Activated effector memory CD4-positive, alpha-beta T cell treated with Interleukin-2 at 50 U/mL for 16 hours (primary cell): ENCODE results near the gene ARHGAP36.

ENCODE experiments used
- DNase-seq: peaks from one replicate; pipeline ENCODE4 v3.0.0-alpha.2; 2020

Gene ARHGAP36, protein sequence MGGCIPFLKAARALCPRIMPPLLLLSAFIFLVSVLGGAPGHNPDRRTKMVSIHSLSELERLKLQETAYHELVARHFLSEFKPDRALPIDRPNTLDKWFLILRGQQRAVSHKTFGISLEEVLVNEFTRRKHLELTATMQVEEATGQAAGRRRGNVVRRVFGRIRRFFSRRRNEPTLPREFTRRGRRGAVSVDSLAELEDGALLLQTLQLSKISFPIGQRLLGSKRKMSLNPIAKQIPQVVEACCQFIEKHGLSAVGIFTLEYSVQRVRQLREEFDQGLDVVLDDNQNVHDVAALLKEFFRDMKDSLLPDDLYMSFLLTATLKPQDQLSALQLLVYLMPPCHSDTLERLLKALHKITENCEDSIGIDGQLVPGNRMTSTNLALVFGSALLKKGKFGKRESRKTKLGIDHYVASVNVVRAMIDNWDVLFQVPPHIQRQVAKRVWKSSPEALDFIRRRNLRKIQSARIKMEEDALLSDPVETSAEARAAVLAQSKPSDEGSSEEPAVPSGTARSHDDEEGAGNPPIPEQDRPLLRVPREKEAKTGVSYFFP

DNA sequence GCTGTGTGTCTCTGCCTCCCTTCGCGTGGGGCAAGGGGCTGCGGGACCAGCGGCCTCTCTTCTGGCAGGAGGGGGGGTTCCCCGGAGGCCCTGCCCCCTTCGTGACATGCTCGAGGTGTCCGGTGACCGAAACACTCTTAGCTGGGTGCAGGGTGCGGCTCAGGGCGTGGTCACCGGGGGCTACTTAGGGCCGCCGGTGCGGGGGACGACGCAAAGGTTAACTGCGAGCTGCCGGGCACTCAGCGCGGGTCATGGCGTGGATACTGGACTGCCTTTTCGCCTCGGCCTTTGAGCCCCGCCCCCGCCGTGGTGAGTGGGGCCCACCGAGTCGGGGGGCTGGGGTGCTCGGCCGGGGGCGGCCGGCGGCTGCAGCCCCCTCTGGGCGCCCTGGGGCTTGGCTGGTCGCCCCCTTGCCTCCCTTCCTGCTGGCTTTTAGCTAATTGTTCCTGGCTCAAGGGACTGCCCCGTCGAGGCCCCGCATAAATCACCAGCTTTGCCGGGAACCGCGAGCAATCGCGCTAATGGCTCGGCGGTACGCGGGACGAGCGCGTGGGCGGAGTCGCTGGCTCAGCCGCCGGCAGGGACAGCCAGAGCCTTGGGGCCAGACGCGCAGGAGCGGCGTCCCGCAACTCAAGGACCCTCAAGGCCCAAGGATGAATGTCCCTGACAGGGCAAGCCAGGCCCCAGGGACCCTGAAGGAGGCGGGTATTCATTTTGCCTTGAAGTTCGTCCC is at the start of gene ARHGAP36:
Gene ARHGAP36, plus strand, starts transcription at position 211 of the 733 bp plus-strand sequence. CDS start 23,320 bp downstream, outside the sequence.
- DNase-seq: no peak

DNA sequence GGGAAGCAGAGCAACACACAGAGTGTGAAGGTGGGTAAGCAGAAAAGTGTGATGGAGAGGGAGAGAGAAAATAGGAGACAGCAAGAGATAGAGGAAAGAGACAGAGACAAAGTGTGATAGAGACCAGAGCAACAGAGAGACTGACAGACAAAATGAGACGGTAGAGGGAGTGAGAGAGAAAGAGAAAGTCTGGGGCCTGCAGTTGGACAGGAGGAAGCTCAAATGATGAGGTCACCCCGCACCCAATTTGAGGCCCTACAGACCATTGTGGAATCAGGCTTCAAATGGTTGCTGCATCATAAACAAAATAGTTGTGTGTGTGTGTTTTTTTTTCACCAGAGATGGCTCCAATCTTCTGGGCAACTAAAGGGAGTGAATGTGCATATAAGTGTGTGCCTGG is 48.0 kb upstream of the ARHGAP36 start:
- DNase-seq: no peak

DNA sequence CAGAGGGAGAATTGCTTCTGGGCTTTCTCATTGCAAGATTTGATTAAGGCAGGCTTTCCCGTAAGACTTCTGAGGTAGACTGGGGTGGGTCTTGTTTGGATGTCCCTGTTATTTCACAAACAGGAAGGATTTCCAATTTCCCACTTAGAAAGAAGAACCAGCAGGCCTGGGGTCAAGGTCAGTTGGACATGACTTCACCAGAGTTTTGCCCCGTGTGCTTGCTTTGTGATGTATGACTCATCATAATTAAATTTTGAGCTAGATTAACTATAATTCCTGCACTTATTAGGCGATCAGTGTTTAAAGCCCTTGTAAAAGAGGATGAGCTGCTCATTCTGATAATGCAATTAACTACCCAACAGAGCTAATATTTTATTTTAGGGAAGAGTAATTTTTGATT is 32.8 kb upstream of the ARHGAP36 start:
- no peak for DNase-seq

DNA sequence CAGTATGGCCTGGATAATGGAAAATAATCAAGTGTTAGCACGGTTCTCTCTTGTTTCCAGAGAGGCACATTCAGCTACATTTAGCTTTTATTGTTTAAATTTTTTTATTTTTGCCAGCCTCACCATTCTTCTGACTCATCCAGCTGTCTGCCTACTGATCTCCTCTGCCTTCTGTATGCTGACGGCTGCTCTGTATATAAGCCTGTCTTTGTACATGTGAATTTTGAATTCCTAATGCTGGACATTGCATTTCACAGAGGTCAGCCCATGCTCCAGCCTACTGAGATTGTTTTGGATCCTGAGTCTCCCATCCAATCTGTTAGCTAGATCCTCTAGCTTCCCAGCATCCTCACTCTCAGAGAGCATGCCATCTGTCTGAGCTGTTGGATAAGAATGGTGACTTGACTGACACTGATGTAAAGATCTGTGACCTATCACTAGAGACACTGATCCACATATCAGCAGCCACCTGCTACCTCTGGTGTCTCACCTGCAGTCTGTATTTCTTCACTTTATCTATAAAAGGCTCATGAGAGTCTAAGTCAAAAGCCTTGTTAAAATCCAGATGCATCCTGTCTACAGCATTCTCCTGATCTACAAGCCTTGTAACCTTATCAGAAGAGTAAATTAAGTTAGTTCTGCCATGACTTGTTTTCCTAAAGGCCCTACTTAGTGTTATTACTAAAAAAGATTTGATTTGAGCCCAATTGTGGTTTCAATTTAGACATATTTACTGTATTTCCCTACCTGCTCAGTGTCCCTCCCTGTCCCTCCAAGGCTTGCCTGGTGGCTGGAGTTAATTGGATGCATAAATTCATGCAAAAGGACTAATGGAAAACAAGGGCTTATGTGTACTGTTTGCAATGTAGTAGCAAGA is 25.6 kb upstream of the ARHGAP36 start:
- no peak for DNase-seq

DNA sequence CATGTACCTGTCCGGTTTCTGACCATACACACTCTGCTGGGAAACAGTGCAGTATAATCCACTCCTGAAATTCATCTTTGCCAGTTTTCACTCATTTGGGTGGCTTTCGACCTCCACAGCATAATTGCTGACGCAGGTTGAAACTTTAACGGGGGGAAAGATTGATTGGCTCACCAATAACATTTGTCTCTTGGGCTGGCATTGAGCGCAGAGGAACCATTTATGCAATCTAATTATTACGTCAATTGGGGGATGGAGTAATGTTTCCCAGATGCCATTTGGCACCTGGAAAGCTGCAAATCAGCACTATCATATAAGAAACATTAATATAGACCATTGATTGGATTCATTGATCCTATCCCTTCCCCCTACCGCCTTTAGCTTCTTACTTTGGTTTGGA is 24.1 kb upstream of the ARHGAP36 start:
- DNase-seq: no peak

DNA sequence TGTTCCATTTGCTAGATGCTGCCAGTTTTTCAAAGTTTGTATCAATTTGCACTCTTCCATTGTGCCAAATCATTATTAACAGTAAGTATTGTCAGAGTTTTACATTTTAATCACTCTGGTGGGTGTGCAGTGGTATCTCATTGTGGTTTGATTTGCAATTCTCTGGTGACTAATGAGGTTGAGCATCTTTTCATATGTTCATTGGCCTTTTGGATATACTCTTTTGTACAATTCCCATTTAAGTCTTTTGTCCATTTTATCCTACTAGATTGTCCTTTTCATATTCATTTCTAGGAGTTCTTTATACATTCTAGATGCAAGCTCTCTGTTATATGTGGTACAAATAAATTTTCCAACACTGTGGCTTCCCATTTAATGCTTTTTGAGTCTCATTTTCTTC is 17.4 kb upstream of the ARHGAP36 start:
- no peak for DNase-seq

DNA sequence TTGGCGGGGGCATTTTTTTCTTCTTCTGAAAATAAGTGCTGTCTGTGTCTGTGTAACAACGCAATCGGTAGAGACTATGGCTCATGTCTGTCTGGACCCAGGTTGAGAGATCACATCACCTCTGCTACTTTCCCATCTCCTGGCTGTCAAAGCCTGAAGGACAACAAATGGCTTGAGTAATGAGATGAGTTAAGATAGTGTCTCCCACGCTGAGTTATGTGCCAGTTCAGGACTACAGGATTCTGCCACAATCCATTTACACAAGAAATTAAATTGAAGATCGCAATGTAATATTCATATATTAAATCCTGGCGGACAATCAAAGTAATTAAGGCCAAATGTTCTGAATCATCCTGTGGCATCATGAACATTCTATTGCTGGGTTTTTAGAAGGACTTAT is 16.5 kb upstream of the ARHGAP36 start:
- DNase-seq: no peak

DNA sequence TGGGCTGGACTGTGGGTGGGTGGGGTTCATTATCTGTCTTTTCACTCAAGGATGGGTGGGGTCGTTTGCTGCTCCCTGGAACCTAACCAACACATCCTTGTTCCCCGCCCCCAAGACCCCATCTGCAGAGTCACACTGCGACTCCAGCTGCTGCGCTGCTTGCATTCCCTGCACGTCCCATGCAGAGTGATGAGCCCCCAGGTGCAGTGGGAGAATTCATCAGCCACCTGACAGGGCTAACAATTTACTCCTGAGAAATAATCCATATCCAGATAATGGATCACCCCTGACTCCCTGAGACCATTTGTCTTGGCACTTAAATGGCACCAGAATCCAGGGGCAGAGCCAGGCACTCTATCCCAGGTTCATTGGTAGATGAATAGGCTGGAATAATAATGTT is 12.4 kb upstream of the ARHGAP36 start:
- no peak for DNase-seq

DNA sequence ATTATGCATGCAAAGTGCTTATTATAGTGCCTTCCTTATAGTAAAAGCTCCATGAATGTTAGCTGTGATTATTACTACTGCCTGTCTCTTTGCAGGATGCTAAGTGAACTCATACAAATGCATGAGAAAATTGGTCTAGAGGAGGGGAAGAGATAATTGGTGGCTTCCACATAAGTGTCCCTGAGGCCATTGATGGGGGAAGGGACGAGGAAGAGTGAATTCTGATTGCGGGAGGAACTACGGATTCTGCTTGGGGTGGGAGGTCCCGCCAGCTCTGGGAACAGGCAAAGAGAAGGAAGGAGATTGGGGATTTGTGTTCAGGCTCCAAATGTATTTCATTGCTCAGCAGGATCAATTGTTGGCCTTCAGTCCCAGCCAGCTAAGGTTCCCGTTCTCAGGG is 11.6 kb upstream of the ARHGAP36 start:
- DNase-seq: no peak

DNA sequence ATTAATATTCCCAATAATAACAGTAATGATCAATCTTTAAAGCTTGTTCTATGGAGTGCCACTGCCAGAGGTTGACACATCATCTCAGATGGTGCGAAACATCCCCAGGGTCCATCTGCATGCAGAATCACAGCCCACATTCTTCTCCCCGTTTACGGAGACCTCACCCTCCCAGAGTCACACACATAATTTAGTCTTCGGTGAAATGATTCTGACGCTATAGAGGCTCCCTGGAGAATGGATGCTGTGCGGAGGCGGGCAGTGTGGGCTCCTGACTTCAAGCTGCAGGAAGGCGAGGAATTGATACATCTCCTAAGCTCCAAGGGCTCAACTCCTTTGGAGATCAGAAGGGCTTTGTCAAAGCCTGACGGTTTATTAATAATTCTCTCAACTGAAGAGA is 11.0 kb upstream of the ARHGAP36 start:
- no peak for DNase-seq

DNA sequence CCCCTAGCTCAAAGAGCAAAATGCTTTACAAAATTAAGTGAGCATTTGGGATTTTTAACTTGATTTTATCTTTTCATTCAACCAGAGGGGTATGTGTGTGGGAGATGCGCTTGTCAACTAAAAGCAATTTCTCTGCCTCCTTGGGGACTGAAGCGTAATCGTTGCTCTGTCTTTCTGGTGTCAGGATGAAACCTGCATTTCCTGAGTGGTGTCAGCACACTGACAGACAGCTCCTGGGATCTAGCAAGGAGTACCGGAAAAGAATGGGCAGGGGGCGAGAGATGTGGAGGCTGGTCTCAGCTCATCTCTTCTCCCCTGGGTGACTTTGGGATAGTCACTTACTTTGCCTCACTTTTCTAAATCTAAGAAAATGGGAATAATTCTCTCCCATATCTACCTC is 5.1 kb upstream of the ARHGAP36 start:
- no peak for DNase-seq

DNA sequence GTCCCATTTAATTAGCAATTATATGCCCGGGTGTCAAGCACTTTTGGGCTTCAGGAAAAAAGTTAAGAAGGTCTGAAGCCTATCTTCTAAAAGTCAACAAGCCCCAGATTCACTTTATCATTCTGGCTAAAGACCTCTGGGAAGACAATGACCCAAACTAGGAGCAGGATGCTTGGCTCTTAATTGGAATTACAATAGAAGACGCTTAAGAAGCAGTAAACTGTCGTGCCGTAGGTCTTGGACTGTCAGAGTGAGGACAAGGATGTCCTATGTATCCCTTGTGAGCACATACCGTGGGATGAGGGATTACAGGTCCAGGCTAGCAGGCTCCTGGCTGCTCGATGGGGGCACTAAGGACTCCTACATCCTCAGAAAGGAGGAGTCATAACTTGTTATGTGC is 3.2 kb upstream of the ARHGAP36 start:
- no peak for DNase-seq

DNA sequence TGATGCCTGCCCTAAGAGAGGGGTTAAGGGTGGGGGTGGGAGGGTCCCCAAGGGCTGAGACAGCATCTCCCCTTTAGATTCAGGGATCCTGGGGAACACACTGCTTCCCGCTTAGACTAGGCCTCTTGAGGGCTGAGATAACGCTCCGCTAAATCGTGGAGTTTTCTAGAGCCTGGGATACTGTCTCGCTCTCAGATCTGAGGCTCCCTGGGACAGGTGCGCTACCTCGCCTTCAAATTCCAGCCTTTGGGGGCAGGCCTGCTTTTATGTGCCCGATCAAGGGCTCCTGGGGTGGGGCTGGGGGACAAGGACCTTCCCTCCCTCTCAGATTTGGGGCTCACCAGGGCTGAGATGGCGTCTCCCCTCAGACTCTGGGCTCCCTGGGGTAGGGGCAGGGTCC is 440 bp upstream of the ARHGAP36 start:
- no peak for DNase-seq

DNA sequence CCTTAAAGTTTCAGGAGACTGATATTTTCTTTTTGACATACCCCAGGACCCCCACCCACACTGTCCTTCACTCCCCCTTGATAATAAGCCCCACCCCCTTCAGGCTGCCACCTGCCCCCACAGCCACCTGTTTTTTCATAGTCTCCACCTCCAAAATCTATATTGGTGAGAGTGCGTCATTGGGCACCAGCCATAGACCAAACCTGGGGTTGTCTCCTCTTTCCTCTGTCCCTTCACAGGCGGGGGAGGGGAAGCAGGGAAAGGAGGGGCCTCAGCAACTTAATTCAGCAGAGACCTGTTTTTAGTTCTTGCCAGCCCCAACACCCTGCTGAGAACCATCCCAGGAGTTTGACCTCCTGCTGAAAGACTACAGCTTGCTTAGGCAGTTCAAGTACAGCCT is 1.1 kb downstream of the ARHGAP36 start:
- no peak for DNase-seq

DNA sequence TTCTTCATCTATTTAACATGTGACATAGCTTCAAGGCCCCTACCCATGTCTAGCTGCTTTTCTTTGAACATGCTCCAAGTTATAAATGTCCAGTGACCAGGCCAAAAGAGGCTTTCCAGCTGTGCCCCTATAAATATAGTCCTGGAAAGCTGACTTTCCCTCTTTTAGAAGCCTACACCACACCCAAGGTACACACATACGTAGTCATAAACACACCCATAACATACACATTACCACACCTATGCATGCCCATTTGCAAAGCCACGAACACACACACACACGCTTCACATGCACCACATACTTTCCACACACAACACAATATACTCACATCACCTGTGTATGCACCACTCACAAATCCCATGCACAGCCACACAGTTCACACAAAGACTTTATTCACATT is 2.0 kb downstream of the ARHGAP36 start:
- DNase-seq: no peak

DNA sequence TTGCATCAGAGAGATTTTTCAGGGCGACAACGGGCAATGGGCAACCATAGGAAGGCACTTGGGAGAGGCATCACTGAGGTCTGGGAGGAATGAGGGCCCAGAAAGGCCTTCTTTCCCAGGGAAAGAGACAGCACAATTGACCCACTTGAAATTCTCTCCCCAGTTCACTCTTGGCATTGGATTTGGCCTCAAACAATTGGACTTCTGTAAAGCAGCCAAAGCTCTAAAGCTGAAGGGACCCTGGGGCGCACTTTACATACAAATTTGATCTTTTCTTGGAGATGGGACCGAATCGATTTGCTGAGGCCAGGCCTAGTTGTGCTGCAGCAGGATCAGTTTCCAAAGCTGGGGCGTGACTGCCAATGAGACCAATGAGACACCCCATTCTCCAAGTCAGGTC is 3.2 kb downstream of the ARHGAP36 start:
- no peak for DNase-seq

DNA sequence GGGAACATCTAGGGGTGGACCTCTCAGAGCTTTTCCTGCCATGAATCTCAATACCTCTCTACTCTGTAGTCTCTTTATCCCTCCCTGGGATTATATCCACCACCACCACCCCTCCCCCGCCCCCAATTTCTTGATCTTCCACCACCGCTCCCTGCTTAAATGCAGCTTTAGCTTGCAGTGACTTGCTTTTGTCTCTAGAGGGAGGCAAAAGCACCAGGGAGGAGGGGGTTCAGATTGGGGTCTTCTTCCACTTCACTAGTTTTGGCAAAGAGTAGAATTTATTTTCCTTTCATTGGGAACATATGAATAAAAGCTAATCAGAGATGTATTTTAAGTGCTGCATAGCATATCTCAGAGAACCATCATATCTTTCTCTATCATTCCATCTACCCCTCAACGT is 5.5 kb downstream of the ARHGAP36 start:
- no peak for DNase-seq

DNA sequence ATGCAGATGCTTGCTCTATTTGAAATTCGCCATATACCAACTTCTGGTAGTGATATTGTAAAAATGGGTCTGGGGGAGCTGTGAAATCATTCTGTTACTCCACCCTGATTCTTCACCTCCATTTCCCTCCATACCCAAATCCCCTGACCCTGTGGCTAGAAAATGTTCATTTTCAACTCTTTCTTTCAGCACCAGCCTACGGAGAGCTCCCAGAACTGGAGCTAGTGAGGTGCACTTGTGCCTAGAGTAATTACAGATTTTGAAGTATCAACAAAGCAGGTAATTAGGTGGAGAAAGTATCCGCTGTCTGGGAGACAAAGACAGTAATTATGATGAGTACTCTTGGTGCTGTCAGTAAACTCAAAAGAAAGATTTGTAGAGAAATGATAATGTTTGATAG is 8.1 kb downstream of the ARHGAP36 start:
- DNase-seq: no peak

DNA sequence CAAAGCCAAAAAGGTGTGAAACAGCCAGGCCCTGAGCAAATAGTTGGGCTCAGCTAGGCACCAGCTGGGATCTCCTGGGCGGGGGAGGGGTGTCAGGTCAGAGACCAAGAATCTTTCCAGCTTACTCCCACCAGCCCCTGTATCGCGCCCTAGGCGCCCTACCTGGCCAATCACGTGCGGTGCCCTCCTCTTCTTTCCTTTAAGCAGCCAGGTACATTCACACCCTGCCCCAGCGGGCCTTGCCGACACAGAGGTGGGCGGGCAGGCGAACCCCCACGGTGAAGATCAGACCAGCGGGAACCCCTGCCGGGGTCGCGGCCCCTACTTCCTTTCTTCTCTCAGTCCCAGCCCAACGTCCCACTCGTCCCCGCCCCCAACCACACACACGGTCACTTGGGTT is 9.1 kb downstream of the ARHGAP36 start:
- no peak for DNase-seq

DNA sequence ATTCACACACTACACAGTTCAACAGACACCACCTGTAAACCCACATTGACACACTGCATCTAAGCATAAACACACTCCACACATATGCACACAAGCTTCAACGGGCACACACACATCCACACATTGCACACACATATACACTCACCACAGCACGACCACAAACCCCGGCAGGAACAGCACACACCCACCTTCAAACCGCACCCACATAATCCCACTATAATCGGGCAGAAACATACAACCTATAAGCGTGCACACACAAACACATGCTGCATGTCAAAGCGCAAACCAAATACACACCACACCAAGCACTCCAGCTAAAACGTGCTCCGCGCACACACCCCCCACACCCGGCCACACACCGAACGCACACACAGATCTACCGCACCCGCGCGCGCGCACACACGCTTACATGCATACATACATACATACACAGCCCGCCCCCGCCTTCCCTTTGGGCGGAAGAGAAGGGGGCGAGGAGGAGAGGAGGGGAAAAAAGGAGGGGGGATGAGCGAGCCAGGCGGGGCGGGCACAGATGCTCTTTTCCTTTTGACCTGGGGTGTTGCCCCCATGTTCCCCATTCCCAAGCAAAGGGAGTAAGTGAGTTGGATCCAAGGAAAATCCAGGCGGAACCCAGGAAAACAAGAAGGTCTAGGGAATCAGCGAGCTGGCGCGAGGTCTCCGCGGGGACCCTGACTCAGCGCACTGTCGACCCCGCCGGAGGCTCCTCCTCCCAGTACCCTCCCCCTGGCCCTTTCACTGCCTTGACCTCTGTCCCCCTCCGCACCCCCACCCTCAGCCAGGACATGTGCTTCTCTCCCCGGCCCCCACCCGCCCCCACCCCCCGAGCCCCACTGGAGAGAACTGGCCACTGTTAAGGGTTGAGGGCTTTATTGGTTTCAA is 9.9 kb downstream of the ARHGAP36 start:
- DNase-seq: no peak

DNA sequence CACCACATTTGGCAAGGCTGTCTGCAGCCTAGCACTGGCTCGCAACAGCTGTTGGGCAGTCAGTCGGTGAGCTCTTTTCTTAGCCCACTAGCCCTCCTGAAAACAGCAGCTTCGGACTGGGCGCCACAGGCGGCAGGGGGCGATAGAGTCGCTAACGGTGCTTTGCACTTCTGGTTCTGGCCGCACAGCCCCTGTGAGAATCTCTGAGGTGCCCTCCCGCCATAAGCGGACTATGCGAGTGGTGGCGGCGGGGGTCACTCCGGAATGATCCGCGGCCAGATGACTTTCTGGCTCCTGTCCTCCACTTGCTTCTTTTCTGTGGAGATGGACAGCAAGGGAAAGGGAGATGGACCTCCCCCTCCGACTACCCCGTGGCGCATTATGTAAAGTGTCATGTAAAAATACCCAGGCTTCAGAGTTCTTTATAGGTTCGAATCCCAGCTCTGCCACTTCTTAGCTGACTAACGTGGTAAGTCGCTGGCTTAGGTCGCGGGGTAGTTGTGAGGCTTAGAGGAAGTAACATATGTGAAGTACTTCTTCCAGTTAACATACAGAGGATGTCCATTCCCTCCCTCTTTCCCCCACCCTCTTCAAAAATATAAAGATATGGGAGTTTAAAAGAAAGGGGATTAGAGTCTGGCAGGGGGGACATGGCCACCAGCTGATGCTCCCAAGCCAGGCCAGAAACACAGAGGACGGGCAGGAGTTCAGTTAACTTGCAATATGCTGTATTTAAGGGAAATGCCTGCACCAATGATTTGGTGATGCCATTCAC is 11.0 kb downstream of the ARHGAP36 start:
- no peak for DNase-seq
